ENCODE results near the gene CCNDBP1. TPM values are rescaled to one million over a fixed set of nuclear protein-coding genes. Genes with fewer than 3 reads are reported as not detected.
"Not testable (repeated sequence)": the region's sequence is repeated elsewhere in the genome, so short reads cannot be mapped to it uniquely, and the experiment has no call there.

CCNDBP1 gene
- total RNA-seq, 2 experiments from 2014 or later, result 60.5 to 78.4 TPM

DNA sequence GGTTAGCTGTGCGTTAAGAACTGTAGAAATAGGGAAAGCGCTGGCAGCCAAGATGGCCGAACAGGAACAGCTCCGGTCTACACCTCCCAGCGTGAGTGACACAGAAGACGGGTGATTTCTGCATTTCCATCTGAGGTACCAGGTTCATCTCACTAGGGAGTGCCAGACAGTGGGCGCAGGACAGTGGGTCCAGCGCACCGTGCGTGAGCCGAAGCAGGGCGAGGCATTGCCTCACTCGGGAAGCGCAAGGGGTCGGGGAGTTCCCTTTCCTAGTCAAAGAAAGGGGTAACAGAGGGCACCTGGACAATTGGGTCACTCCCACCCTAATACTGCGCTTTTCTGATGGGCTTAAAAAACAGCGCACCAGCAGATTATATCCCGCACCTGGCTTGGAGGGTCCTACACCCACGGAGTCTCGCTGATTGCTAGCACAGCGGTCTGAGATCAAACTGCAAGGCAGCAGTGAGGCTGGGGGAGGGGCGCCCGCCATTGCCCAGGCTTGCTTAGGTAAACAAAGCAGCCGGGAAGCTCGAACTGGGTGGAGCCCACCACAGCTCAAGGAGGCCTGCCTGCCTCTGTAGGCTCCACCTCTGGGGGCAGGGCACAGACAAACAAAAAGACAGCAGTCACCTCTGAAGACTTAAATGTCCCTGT, 9.4 kb upstream of the CCNDBP1 start:
- H3K9me3 Mint-ChIP-seq (ENCODE audit: low read depth); H3K4me1 Mint-ChIP-seq; H3K27ac Mint-ChIP-seq; H3K27me3 Mint-ChIP-seq; ATAC-seq; CTCF ChIA-PET; H3K4me3 Mint-ChIP-seq; DNase-seq: not testable (repeated sequence)
- peaks cover 51% of the 10 kb centered on the region for H3K36me3 Mint-ChIP-seq

DNA sequence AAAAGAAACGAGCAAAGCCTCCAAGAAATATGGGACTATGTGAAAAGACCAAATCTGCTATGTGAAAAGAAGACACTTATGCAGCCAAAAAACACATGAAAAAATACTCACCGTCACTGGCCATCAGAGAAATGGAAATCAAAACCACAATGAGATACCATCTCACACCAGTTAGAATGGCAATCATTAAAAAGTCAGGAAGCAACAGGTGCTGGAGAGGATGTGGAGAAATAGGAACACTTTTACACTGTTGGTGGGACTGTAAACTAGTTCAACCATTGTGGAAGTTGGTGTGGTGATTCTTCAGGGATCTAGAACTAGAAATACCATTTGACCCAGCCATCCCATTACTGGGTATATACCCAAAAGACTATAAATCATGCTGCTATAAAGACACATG, 8.1 kb upstream of the CCNDBP1 start:
- ATAC-seq; H3K27ac Mint-ChIP-seq; H3K4me1 Mint-ChIP-seq; H3K4me3 Mint-ChIP-seq; CTCF ChIA-PET; DNase-seq; H3K27me3 Mint-ChIP-seq; H3K9me3 Mint-ChIP-seq (ENCODE audit: low read depth): not testable (repeated sequence)
- H3K36me3 Mint-ChIP-seq, result peaks cover 55% of the 10 kb centered on the region

DNA sequence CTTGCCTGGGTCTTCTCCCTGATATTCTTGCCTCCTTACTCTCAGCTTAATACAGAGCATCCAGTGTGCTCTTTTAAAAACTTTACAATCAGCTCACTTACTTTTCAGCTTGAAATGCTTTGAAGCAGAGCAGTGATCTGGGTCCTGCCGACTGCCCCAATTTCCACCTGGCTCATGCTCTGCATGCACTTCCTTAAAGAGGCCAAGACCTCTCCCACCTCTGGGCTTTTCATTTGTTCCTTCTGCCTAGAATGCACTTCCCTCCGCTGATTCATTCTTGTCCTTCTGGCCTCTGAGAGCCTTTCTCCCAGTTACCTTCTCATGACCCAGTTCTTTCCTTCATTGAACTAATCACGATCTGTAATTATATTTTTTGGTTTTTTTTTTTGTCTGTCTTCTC, 1.9 kb upstream of the CCNDBP1 start:
- Mint-ChIP-seq H3K9me3 (ENCODE audit: low read depth) (no peaks in the 10 kb centered on the region), H3K36me3 (peaks cover 23% of the 10 kb centered on the region), H3K4me3 (no peak overlapping the region), H3K27ac (no peak overlapping the region), H3K4me1 (peaks cover 27% of the 10 kb centered on the region), H3K27me3 (no peaks in the 10 kb centered on the region)
- CTCF ChIA-PET, result interaction anchor here (0.7 to 2.0 kb wide), 2 partner anchors 102 to 144 kb away, joined by 3 to 10 read pairs; no protein-coding TSS in a partner anchor
- DNase-seq, result no peak
- ATAC-seq, result no peak

DNA sequence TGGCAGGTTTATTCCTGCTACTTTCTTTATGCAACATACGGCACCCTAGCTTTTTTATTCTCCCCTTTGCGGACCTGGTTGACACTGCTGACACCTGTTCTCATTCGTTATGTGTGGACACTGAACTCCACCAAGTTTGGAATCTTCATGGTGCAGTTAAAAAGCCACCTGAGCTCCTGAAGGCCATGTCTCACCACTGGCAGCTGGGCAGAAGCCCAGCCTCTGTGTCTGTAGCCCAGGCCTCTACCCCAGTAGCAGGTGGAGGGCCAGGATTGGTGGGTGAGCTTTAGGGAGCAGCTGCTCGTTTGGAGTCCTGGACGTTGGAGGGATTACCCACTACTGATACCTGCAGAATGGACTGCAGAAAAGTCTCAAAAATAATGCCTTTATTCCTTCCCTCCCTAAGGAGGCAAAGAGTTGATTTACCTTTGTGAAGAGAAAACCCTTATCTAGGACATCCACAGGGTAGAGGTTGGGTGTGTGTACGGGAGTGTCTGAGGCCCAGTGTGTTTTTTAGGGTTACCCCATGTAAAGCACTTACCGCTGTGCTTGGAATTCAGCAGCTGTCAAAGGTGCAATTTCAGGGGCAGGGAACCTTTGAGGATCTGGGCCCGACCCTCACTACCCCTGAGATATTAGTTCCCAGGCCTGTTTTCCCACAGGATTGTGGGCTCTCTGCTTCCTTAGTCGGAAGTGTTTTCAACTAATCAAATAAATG, 637 bp upstream of the CCNDBP1 start:
- H3K36me3 Mint-ChIP-seq, result peaks cover 23% of the 10 kb centered on the region
- H3K9me3 Mint-ChIP-seq (ENCODE audit: low read depth), result no peaks in the 10 kb centered on the region
- H3K27ac Mint-ChIP-seq, result peak overlapping the region; percentile 96
- no peak for DNase-seq
- peaks cover 37% of the 10 kb centered on the region for H3K4me1 Mint-ChIP-seq
- CTCF ChIA-PET, result interaction anchor here (0.8 to 2.0 kb wide), 4 partner anchors 11 to 101 kb away, joined by 3 to 10 read pairs (median 6); no protein-coding TSS in a partner anchor
- ATAC-seq, result no peak
- H3K4me3 Mint-ChIP-seq, result peak overlapping the region; percentile 94
- H3K27me3 Mint-ChIP-seq, result no peaks in the 10 kb centered on the region

DNA sequence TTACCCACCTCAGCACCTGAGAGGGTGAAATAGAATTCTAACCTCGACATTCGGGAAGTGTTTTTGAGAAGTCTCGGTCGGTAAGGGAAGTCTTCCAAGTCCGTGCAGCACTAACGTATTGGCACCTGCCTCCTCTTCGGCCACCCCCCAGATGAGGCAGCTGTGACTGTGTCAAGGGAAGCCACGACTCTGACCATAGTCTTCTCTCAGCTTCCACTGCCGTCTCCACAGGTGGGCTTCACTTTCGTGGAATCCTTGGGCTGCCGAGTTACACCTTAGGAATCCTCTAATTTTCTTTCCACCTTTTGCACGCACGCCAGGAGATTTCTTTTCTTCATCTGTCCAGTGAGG, 775 bp downstream of the CCNDBP1 start:
- no peaks in the 10 kb centered on the region for H3K27me3 Mint-ChIP-seq
- peak overlapping the region; percentile 96 for H3K27ac Mint-ChIP-seq
- H3K4me3 Mint-ChIP-seq, result peak overlapping the region; percentile 94
- CTCF ChIA-PET, result interaction anchor here (0.8 to 2.0 kb wide), 6 partner anchors 8 to 99 kb away, joined by 3 to 15 read pairs (median 5); partner anchors contain the start of gene TMEM62
- peaks cover 30% of the 10 kb centered on the region for H3K36me3 Mint-ChIP-seq
- DNase-seq (no peak), ATAC-seq (peak; percentile 18)
- no peaks in the 10 kb centered on the region for H3K9me3 Mint-ChIP-seq (ENCODE audit: low read depth)
- H3K4me1 Mint-ChIP-seq, result peaks cover 38% of the 10 kb centered on the region

DNA sequence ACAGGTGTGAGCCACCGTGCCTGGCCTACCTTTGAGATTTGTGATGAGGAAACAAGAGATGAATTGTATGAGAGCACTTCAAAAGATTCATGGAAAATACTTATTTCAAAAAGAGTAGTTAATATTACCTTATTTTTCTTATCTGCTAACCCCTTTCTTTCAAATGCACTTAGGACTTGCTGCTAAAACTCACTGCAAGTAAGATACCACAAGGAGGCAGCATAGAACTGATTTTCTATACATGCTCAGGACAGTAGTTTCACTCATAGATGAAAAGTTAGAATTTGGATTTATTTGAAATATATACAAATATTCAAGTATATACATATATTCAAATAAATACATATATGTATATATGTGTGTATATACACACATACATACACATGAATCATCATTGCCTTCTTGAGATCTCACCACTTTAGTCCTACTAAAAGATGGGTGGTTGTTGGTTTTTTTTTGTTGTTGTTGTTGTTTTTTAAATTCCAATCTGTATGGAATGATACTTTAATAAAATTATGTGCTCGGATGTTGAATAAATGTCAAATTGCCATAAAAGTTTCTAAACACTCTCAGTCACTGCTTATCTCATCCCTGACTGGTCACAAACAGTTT, 2.4 kb downstream of the CCNDBP1 start:
- CTCF ChIA-PET, result interaction anchor here (1.0 to 2.0 kb wide), 5 partner anchors 16 to 98 kb away, joined by 3 to 15 read pairs (median 5); no protein-coding TSS in a partner anchor
- no peak for DNase-seq
- H3K36me3 Mint-ChIP-seq, result peaks cover 35% of the 10 kb centered on the region

DNA sequence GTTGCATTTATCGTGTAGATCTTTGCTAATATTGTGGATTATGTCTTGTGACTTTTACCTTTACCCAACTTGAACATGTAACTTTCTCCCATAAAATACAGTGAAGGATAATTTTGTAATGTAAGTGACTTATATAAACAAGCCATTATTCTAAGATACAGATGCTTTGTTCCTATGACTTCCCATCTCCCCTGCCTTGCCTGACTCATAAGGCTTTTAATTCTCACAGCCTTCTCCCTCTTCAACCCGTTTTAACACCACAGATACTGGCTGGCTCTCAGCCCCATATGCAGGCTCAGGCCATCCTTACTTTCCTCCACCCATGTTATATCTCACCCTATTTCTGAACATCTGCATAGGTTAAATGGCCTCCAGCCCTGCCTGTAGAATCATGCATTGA, 4.1 kb downstream of the CCNDBP1 start:
- DNase-seq (no peak), ATAC-seq (no peak)
- peaks cover 38% of the 10 kb centered on the region for H3K4me1 Mint-ChIP-seq
- H3K27me3 Mint-ChIP-seq, result no peaks in the 10 kb centered on the region
- peaks cover 37% of the 10 kb centered on the region for H3K36me3 Mint-ChIP-seq
- CTCF ChIA-PET, result interaction anchor here (1.3 kb wide), 2 partner anchors 14 to 96 kb away, joined by 4 to 5 read pairs; no protein-coding TSS in a partner anchor
- H3K4me3 Mint-ChIP-seq, result no peak overlapping the region
- no peak overlapping the region for H3K27ac Mint-ChIP-seq
- H3K9me3 Mint-ChIP-seq (ENCODE audit: low read depth), result no peaks in the 10 kb centered on the region

More for the DNA sequence above, 2.4 kb downstream of the CCNDBP1 start:
- Mint-ChIP-seq H3K4me1 (peaks cover 38% of the 10 kb centered on the region), H3K4me3 (no peak overlapping the region), H3K27ac (peak overlapping the region; percentile 30), H3K9me3 (ENCODE audit: low read depth) (no peaks in the 10 kb centered on the region), H3K27me3 (no peaks in the 10 kb centered on the region)
- ATAC-seq, result no peak

DNA sequence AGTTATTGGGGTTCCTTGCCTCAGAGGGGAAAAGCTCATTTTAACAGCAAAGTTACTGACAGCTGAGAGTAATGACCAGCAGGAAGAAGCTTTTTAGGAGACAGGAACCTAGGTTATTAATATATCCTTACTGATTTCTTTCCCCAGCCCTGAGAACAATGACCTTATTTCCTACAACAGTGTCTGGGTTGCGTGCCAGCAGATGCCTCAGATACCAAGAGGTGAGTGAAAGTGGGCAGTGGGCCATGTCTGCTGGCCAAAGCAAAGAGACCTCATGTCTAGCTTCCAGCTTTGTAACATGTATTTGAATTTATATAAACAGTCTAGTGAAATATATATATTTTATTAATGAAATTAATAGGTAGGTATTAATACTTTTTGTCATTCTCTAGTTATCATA, 5.0 kb downstream of the CCNDBP1 start:
- peaks cover 32% of the 10 kb centered on the region for H3K4me1 Mint-ChIP-seq
- no peak for ATAC-seq
- peaks cover 44% of the 10 kb centered on the region for H3K36me3 Mint-ChIP-seq
- H3K27ac Mint-ChIP-seq, result no peak overlapping the region
- no peak overlapping the region for H3K4me3 Mint-ChIP-seq
- H3K27me3 Mint-ChIP-seq, result no peaks in the 10 kb centered on the region
- CTCF ChIA-PET, result interaction anchor here (1.2 to 1.5 kb wide), 3 partner anchors 14 to 95 kb away, joined by 4 to 8 read pairs (median 6); no protein-coding TSS in a partner anchor
- no peak for DNase-seq
- H3K9me3 Mint-ChIP-seq (ENCODE audit: low read depth), result no peaks in the 10 kb centered on the region

DNA sequence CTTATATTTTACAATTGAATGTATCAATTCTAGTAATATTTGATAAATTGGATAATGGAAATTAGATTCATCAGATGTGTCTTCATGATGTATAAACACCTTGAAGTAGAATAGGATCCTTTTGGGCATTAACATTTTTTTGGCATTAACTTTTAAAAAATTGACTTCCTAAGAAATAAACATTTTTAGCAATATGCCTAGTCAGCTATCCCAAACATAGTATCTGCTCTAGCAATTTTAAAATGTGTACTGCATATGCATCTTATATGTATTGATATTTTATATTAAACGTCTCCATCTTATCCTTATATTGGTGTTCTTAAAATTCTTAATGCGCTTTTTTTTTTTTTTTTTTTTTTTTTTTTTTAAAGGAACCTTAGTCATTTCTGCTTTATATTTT, 8.5 kb downstream of the CCNDBP1 start:
- CTCF ChIA-PET, result interaction anchor here (1.8 to 5.9 kb wide), 3 partner anchors 8 to 92 kb away, joined by 5 to 40 read pairs (median 12); partner anchors contain the start of gene CCNDBP1
- H3K36me3 Mint-ChIP-seq, result peaks cover 63% of the 10 kb centered on the region

DNA sequence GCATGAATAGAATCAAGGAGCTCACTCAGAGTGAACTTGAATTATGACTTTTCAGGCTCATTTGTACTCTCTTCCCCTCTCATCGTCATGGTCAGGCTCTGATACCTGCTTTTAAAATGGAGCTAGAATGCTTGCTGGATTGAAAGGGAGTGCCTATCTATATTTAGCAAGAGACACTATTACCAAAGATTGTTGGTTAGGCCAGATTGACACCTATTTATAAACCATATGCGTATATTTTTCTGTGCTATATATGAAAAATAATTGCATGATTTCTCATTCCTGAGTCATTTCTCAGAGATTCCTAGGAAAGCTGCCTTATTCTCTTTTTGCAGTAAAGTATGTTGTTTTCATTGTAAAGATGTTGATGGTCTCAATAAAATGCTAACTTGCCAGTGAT, 9.6 kb downstream of the CCNDBP1 start:
- CTCF ChIA-PET, result interaction anchor here (0.7 to 5.9 kb wide), 5 partner anchors 9 to 176 kb away, joined by 3 to 40 read pairs (median 5); partner anchors contain the start of gene CCNDBP1
- Mint-ChIP-seq H3K4me1 (peaks cover 8% of the 10 kb centered on the region), H3K27ac (no peak overlapping the region), H3K4me3 (no peak overlapping the region), H3K9me3 (ENCODE audit: low read depth) (no peaks in the 10 kb centered on the region), H3K27me3 (no peaks in the 10 kb centered on the region), H3K36me3 (peaks cover 56% of the 10 kb centered on the region)
- ATAC-seq, result no peak
- no peak for DNase-seq

More for the DNA sequence above, 8.5 kb downstream of the CCNDBP1 start:
- Mint-ChIP-seq H3K4me3 (no peak overlapping the region), H3K27me3 (no peaks in the 10 kb centered on the region), H3K9me3 (ENCODE audit: low read depth) (no peaks in the 10 kb centered on the region), H3K4me1 (peaks cover 7% of the 10 kb centered on the region), H3K27ac (no peak overlapping the region)
- ATAC-seq (no peak), DNase-seq (no peak)

DNA sequence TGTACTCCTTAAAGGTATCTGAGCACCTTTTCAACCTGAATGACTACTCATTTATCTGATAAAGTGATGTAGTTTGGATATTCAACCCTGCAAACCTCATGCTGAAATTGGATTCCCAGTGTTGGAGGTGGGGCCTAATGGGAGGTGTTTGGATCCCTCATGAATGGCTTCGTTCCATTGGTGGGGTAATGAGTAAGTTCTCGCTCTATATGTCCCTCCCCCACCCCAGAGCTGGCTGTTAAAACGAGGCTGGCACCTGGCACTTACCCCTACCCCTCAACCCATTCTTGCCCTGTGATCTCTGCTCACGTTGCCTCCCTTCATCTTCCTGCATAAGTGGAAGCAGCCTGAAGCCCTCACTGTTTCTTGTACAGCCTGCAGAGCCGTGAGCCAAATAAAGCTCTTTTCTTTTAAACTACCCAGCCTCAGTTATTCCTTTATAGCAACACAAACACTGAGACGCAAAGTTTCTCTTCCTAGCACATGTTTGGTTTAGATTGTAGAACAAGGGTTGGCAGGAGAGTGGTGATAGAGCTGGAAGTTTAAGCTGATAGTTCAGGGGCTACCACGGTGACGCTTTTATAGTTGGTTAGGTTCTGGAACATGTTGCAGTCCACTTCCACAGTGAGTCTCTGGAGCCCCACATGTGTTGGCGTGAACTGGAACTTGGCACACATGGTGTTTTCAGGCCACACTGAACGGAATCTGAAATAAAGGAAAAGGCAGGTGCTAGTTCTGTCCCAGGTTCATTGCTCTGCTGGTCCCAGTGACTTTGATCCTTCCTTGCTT, 11.8 kb downstream of the CCNDBP1 start:
- Mint-ChIP-seq H3K9me3 (ENCODE audit: low read depth) (no peaks in the 10 kb centered on the region), H3K27me3 (no peaks in the 10 kb centered on the region), H3K36me3 (peaks cover 40% of the 10 kb centered on the region), H3K27ac (no peak overlapping the region), H3K4me3 (no peak overlapping the region), H3K4me1 (peaks cover 16% of the 10 kb centered on the region)
- CTCF ChIA-PET, result interaction anchor here (0.6 to 5.9 kb wide), 2 partner anchors 7 to 1012 kb away, joined by 4 to 40 read pairs; no protein-coding TSS in a partner anchor
- DNase-seq (no peak), ATAC-seq (no peak)

DNA sequence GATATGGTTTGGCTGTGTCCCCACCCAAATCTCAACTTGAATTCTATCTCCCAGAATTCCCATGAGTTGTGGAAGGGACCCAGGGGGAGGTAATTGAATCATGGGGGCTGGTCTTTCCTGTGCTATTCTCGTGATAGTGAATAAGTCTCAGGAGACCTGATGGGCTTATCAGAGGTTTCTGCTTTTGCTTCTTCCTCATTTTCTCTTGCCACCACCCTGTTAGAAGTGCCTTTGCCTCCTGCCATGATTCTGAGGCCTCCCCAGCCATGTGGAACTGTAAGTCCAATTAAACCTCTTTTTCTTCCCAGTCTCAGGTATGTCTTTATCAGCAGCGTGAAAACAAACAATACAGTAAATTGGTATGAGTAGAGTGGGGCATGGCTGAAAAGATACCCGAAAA, 12.6 kb downstream of the CCNDBP1 start:
- Mint-ChIP-seq H3K36me3 (peaks cover 34% of the 10 kb centered on the region), H3K4me1 (peaks cover 16% of the 10 kb centered on the region)
- ATAC-seq; H3K27me3 Mint-ChIP-seq; H3K27ac Mint-ChIP-seq; H3K4me3 Mint-ChIP-seq; DNase-seq; CTCF ChIA-PET; H3K9me3 Mint-ChIP-seq (ENCODE audit: low read depth): not testable (repeated sequence)

DNA sequence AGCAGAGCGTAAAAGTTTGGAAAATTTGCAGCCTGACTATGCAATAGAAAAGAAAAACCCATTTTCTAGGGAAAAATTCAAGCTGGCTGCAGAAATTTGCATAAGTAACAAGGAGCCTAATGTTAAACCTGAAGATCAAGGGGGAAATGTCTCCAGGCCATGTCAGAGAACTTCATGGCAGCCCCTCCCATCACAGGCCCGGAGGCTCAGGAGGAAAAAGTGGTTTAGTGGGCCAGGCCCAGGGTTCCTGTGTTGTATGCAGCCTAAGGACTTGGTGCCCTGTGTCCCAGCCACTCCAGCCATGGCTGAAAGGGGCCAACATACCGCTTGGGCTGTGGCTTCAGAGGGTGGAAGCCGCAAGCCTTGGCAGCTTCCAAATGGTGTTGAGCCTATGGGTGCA, 13.4 kb downstream of the CCNDBP1 start:
- H3K27ac Mint-ChIP-seq; H3K4me3 Mint-ChIP-seq; H3K9me3 Mint-ChIP-seq (ENCODE audit: low read depth); DNase-seq; ATAC-seq; H3K27me3 Mint-ChIP-seq; CTCF ChIA-PET: not testable (repeated sequence)
- Mint-ChIP-seq H3K36me3 (peaks cover 29% of the 10 kb centered on the region), H3K4me1 (peaks cover 16% of the 10 kb centered on the region)
